SK-N-SH (cell line): ENCODE measurements around the gene WWC1.

Source experiments
- CTCF ChIP-seq: fragments of 200-600 bp; sonication (generic); IDR thresholded peaks from 2 replicates; pipeline ENCODE4 v1.6.1; 2017; ENCODE audit warnings: antibody characterized with exemption, mild to moderate bottlenecking, moderate library complexity
- EZH2phosphoT487 ChIP-seq: fragments of 200-600 bp; sonication (generic); IDR thresholded peaks from 2 replicates; pipeline ENCODE4 v1.6.1; 2017; ENCODE audit warnings: low read depth, mixed run types, mild to moderate bottlenecking, antibody characterized with exemption, moderate library complexity, borderline replicate concordance
- GABPA ChIP-seq: IDR thresholded peaks from 2 replicates; pipeline ENCODE4 v1.4.0; 2012; ENCODE audit warnings: low read depth, mild to moderate bottlenecking
- GATA2 ChIP-seq: sonication (generic); formaldehyde crosslinking; IDR thresholded peaks from 2 replicates; pipeline ENCODE4 v1.5.0; 2020; ENCODE audit warnings: mild to moderate bottlenecking, missing genetic modification reagents
- JUND ChIP-seq: IDR thresholded peaks from 2 replicates; pipeline ENCODE4 v1.4.0; 2012
- MAX ChIP-seq: IDR thresholded peaks from 2 replicates; pipeline ENCODE4 v1.4.0; 2012; ENCODE audit warnings: low read depth
- MXI1 ChIP-seq: IDR thresholded peaks from 2 replicates; pipeline ENCODE4 v1.6.1; 2012; ENCODE audit warnings: mild to moderate bottlenecking, low read depth, low read length, improper control_type of control experiment
- NFIC ChIP-seq: IDR thresholded peaks from 2 replicates; pipeline ENCODE4 v1.4.0; 2012; ENCODE audit warnings: borderline replicate concordance
- POLR2AphosphoS5 ChIP-seq: IDR thresholded peaks from 2 replicates; pipeline ENCODE4 v1.6.1; 2012; ENCODE audit warnings: low read depth, low read length
- SIN3A ChIP-seq: IDR thresholded peaks from 2 replicates; pipeline ENCODE4 v1.6.1; 2012; ENCODE audit warnings: low read depth, mild to moderate bottlenecking, low read length, moderate library complexity, borderline replicate concordance

GRCh38 chr5:168360521-168361285 is 69.3 kb downstream of the WWC1 start:
- TF ChIP-seq CTCF (no peak), MXI1 (no peak), GABPA (no peak), MAX (no peak), POLR2AphosphoS5 (no peak), EZH2phosphoT487 (no peak), SIN3A (no peak), GATA2 (CRISPR knock-in tag) (no peak), JUND (no peak), NFIC (no peak)
